Measurements from ENCODE around the gene CNGB1. TPM values are rescaled to one million over a fixed set of nuclear protein-coding genes. Genes with fewer than 3 reads are reported as not detected.

Gene CNGB1
- total RNA-seq, 1 experiment from 2014 or later = not detected

- Mint-ChIP-seq H3K9me3 (no peaks in the 10 kb centered on the region), H3K27me3 (ENCODE audit: low read depth) (no peaks in the 10 kb centered on the region), H3K4me1 (peaks cover 35% of the 10 kb centered on the region), H3K36me3 (no peaks in the 10 kb centered on the region), H3K4me3 (no peak overlapping the region), H3K27ac (0 out of 2 replicates have a peak overlapping the region, but pooled peaks have one; percentile 19)
- TF ChIP-seq RELA (CRISPR knock-in tag; IDR thresholded peaks at IDR 0.05; ENCODE audit: borderline replicate concordance) (no peak), PRRX2 (CRISPR knock-in tag; IDR thresholded peaks at IDR 0.05) (no peak), PREB (CRISPR knock-in tag; IDR thresholded peaks at IDR 0.05; ENCODE audit: borderline replicate concordance) (no peak), MLX (CRISPR knock-in tag; IDR thresholded peaks at IDR 0.05) (no peak), ZNF263 (CRISPR knock-in tag; IDR thresholded peaks at IDR 0.05; ENCODE audit: low read depth) (no peak), ZNF416 (CRISPR knock-in tag; IDR thresholded peaks at IDR 0.05) (no peak), IRF2 (CRISPR knock-in tag; IDR thresholded peaks at IDR 0.05; ENCODE audit: borderline replicate concordance, low read depth) (no peak)
- POLR2A ChIA-PET = no interaction called here
- CTCF ChIA-PET = interaction anchor here (0.7 to 1.6 kb wide), 4 partner anchors 62 to 256 kb away, joined by 3 to 8 read pairs (median 4); no protein-coding TSS in a partner anchor
- no peak for DNase-seq (ENCODE audit: low spot score)
- no peak for ATAC-seq
Measured at GRCh38 chr16:57865746-57866528, 105.0 kb downstream of the CNGB1 start.

GRCh38 chr16:57863434-57864160 lies 107.3 kb downstream of the CNGB1 start:
- Mint-ChIP-seq H3K9me3 (no peaks in the 10 kb centered on the region), H3K27ac (peak overlapping the region; percentile 88), H3K4me1 (peaks cover 45% of the 10 kb centered on the region), H3K4me3 (peak overlapping the region; percentile 24), H3K27me3 (ENCODE audit: low read depth) (no peaks in the 10 kb centered on the region), H3K36me3 (no peaks in the 10 kb centered on the region)
- ATAC-seq (peak; percentile 89), DNase-seq (ENCODE audit: low spot score) (peak; percentile 64)
- ChIA-PET POLR2A (interaction anchor here (0.6 to 1.5 kb wide), 4 partner anchors 10 to 69 kb away, joined by 3 to 7 read pairs (median 3); no protein-coding TSS in a partner anchor), CTCF (interaction anchor here (0.5 to 3.2 kb wide), 39 partner anchors 8 to 446 kb away, joined by 3 to 49 read pairs (median 4); partner anchors contain the start of genes KIFC3, USB1 and ZNF319)
- TF ChIP-seq ETV6 (CRISPR knock-in tag; IDR thresholded peaks at IDR 0.05) (0 out of 2 replicates have a peak, but pooled peaks have one; percentile 18), MXD4 (CRISPR knock-in tag; IDR thresholded peaks at IDR 0.05; ENCODE audit: borderline replicate concordance) (no peak), GABPB1 (CRISPR knock-in tag; IDR thresholded peaks at IDR 0.05) (peak; percentile 27; the same call in 1 of the 2 replicates)

- ATAC-seq = peak; percentile 40
- H3K27me3 Mint-ChIP-seq (ENCODE audit: low read depth) = no peaks in the 10 kb centered on the region
- CTCF ChIA-PET = interaction anchor here (0.5 to 3.2 kb wide), 41 partner anchors 9 to 446 kb away, joined by 3 to 49 read pairs (median 4); partner anchors contain the start of genes KIFC3, USB1 and ZNF319
- H3K4me3 Mint-ChIP-seq = peak overlapping the region; percentile 24
- H3K36me3 Mint-ChIP-seq = no peaks in the 10 kb centered on the region
- H3K27ac Mint-ChIP-seq = peak overlapping the region; percentile 88
- no peak for DNase-seq (ENCODE audit: low spot score)
- TF ChIP-seq ESRRA (CRISPR knock-in tag; IDR thresholded peaks at IDR 0.05; ENCODE audit: borderline replicate concordance) (no peak), NR3C1 (CRISPR knock-in tag; conservative IDR thresholded peaks at IDR 0.05; ENCODE audit: low read depth) (no peak), GABPB1 (CRISPR knock-in tag; IDR thresholded peaks at IDR 0.05) (peak; percentile 59; the same call in 1 of the 2 replicates), SP1 (CRISPR knock-in tag; conservative IDR thresholded peaks at IDR 0.05) (no peak)
- POLR2A ChIA-PET = interaction anchor here (0.6 to 1.5 kb wide), 6 partner anchors 11 to 68 kb away, joined by 3 to 7 read pairs (median 3); no protein-coding TSS in a partner anchor
- peaks cover 48% of the 10 kb centered on the region for H3K4me1 Mint-ChIP-seq
- H3K9me3 Mint-ChIP-seq = no peaks in the 10 kb centered on the region
Measured at GRCh38 chr16:57862698-57863433, 108.1 kb downstream of the CNGB1 start.

All from WTC11 (cell line).